Stomach (tissue), 9 donors: ENCODE data around the gene LCA5. TPM values are rescaled to one million over a fixed set of nuclear protein-coding genes. Genes with fewer than 3 reads are reported as not detected.
"Not testable (repeated sequence)": the region's sequence is repeated elsewhere in the genome, so short reads cannot be mapped to it uniquely, and the experiment has no call there.

Experiments
- DNase-seq, 2 donors: peaks; one replicate each; pipeline versions ENCODE4 v3.0.0 to v3.0.0-alpha.2; 2013 to 2019
- H3K27ac ChIP-seq, 5 donors: fragments of 200-600 bp in 4 of 5; sonication (generic) in 4 of 5; one replicate each; pipeline ENCODE4 v1.5.1; 2013 to 2019; ENCODE audit warnings: mild to moderate bottlenecking in 1 of 5, moderate library complexity in 1 of 5
- H3K27me3 ChIP-seq, 3 donors: fragments of 200-600 bp; sonication (generic); one replicate each; pipeline ENCODE4 v1.5.1; 2017 to 2019; ENCODE audit warnings: mixed run types in 1 of 3
- H3K36me3 ChIP-seq, 4 donors: fragments of 200-600 bp; sonication (generic); 1 replicate in 3 of 4; 2 replicates in 1 of 4; pipeline ENCODE4 v1.5.1; 2016 to 2019
- H3K4me1 ChIP-seq, 4 donors: fragments of 200-600 bp; sonication (generic); one replicate each; pipeline ENCODE4 v1.5.1; 2016 to 2019
- H3K4me3 ChIP-seq, 4 donors: fragments of 200-600 bp; sonication (generic) in 3 of 4; one replicate each; pipeline ENCODE4 v1.5.1; 2016 to 2019; ENCODE audit warnings: mild to moderate bottlenecking in 1 of 4
- H3K9me3 ChIP-seq, 4 donors: fragments of 200-600 bp; sonication (generic); one replicate each; pipeline ENCODE4 v1.5.1; 2016 to 2019
- EP300 ChIP-seq: sonication (generic); formaldehyde crosslinking; IDR thresholded peaks from one replicate; pipeline ENCODE4 v1.6.1; 2017; ENCODE audit warnings: antibody characterized with exemption
- POLR2A ChIP-seq, 4 donors: fragments of 450-650 bp; IDR thresholded peaks; one replicate each; pipeline ENCODE4 v1.6.1; 2016; ENCODE audit warnings: antibody characterized with exemption in 4 of 4, control low read depth in 2 of 4, mild to moderate bottlenecking in 1 of 4, moderate library complexity in 1 of 4
- POLR2AphosphoS5 ChIP-seq, 3 donors: sonication (generic); formaldehyde crosslinking; IDR thresholded peaks; one replicate each; pipeline ENCODE4 v1.6.1; 2016; ENCODE audit warnings: antibody characterized with exemption in 3 of 3
- WGBS, 5 donors: extraction: QIAGEN DNeasy Blood & Tissue Kit in 3 of 5; methylation state at CpG; one replicate each; pipeline versions ENCODE4 v1.1.5 to v1.1.7; 2013 to 2018; 5-methylcytosine and 5-hydroxymethylcytosine counted together
- intact Hi-C: fragments of 100-400 bp; cut with DNase I; formaldehyde crosslinking; loops from one replicate; pipeline ENCODE4 v1.15.1; 2023; ENCODE audit warnings: low total_unique reads
- polyA plus RNA-seq, 3 donors: library from polyadenylated mRNA; stranded (reverse); fragments of 200-250 nt; gene quantifications; one replicate each; pipeline ENCODE4 v1.2.3, GENCODE V29; 2013
- total RNA-seq, 5 donors: library from RNA; depleted of rRNA; stranded (reverse); fragments of >200 nt; gene quantifications; one replicate each; pipeline versions ENCODE4 v1.1.0 to v1.2.3, GENCODE V29; 2014 to 2016
- TF ChIP-seq, protein P1 (sequence below), 7 experiments: fragments of 450-650 bp in 4 of 7; fragments of 200-600 bp in 3 of 7; sonication (generic) in 3 of 7; IDR thresholded peaks; one replicate each; pipeline ENCODE4 v1.5.1; 2016 to 2019; ENCODE audit warnings: antibody characterized with exemption in 7 of 7, control low read depth in 2 of 7, mild to moderate bottlenecking in 1 of 7
- donor health status: healthy with polysubstance abuse.
- donor health status: Bipolar disorder and iron deficiency.
- donor health status: healthy.

LCA5 gene
- total and polyA plus RNA-seq, 8 donors = under 0.01 to 9.5 (median 1.3) TPM; not detected in 1

DNA sequence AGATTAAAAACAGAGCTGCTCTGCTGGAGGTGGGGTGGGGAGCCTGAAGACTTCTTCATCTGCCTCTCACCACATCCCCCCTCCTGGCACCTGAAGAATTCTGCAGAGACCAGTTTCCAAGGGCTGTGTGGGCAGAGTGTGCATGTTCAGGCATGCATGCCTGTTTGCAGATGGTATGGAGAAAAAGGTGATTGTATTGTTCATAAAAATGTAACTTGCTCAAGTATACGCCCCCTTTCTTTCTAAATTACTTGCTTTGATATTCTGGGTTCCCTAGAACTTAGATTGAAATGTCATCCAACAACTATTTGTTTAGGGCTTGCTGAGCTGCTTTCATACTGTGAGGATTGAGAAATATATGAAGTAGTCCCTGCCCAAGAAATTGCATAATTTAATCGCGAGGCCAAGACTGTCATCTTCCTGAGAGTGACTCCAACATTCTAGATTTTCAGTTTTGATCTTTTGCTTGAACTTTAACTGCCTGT is 83.6 kb downstream of the LCA5 start:
- TF ChIP-seq POLR2A (IDR thresholded peaks at IDR 0.05) = no peak
- TF ChIP-seq EP300 = no peak
- TF ChIP-seq, protein P1, sequence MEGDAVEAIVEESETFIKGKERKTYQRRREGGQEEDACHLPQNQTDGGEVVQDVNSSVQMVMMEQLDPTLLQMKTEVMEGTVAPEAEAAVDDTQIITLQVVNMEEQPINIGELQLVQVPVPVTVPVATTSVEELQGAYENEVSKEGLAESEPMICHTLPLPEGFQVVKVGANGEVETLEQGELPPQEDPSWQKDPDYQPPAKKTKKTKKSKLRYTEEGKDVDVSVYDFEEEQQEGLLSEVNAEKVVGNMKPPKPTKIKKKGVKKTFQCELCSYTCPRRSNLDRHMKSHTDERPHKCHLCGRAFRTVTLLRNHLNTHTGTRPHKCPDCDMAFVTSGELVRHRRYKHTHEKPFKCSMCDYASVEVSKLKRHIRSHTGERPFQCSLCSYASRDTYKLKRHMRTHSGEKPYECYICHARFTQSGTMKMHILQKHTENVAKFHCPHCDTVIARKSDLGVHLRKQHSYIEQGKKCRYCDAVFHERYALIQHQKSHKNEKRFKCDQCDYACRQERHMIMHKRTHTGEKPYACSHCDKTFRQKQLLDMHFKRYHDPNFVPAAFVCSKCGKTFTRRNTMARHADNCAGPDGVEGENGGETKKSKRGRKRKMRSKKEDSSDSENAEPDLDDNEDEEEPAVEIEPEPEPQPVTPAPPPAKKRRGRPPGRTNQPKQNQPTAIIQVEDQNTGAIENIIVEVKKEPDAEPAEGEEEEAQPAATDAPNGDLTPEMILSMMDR (IDR thresholded peaks at IDR 0.05) = no peak
- no peak for TF ChIP-seq POLR2AphosphoS5 (IDR thresholded peaks at IDR 0.05)
- 60 to 78% (median 72%) methylated on average over 3 of the region's 3 CpGs for WGBS, 5 donors
- intact Hi-C loops = no loop called here
- H3K4me1 ChIP-seq = no peaks in the 10 kb centered on the region
- H3K27me3 ChIP-seq = no peaks in the 10 kb centered on the region
- H3K4me3 ChIP-seq = no peak overlapping the region
- H3K36me3 ChIP-seq = no peaks in the 10 kb centered on the region
- H3K9me3 ChIP-seq = no peaks in the 10 kb centered on the region
- no peak overlapping the region for H3K27ac ChIP-seq
- DNase-seq = no peak

DNA sequence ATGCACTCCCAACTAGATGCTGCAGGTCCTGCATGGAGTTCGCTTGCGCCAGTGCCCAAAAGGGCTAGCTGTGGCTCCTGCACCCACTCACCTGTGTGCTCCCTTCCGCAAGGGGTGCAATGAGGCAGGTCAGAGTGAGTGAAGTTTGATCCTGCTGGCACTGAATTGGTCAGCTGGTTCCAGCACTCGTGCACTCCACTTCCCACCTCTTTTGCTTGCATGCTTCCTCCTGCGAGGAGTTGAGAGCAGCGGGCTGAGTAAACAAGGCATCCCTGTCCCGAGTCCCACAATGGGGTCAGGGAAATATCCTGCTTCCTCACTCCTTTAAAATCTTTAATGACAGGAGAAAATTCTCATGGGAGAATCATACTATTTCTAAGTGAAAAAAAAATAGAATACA is 86.2 kb downstream of the LCA5 start:
- intact Hi-C loops = no loop called here
- Histone ChIP-seq H3K9me3 (no peaks in the 10 kb centered on the region), H3K4me1 (no peaks in the 10 kb centered on the region), H3K36me3 (no peaks in the 10 kb centered on the region), H3K27me3 (no peaks in the 10 kb centered on the region), H3K4me3 (no peak overlapping the region), H3K27ac (no peak overlapping the region)
- DNase-seq = no peak
- no peak for TF ChIP-seq EP300
- TF ChIP-seq POLR2A (IDR thresholded peaks at IDR 0.05) = no peak
- TF ChIP-seq POLR2AphosphoS5 (IDR thresholded peaks at IDR 0.05) = no peak
- TF ChIP-seq, protein P1 (IDR thresholded peaks at IDR 0.05) = no peak
- 48 to 73% (median 71%) methylated on average over 4 to 7 of the region's 7 CpGs for WGBS, 5 donors

DNA sequence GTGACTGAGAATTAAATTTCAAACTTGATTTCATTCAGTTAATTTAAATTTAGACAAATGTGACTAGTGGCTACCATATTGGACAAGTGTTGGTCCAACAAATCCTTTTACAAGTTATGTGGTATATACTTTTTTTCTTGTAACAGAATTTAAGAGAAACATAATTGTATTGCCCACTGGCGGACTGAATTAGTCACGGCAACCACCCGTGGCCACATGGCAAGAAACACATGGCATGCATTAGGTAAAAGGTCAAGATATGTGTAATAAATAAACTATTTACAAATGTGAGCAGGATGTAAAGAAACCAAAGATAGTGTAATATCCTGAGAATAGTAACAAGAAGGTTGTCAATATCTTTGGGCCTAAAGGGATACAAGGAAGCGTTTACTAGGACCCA is 91.2 kb downstream of the LCA5 start:
- Histone ChIP-seq H3K4me1 (no peaks in the 10 kb centered on the region), H3K27ac (no peak overlapping the region), H3K4me3 (no peak overlapping the region), H3K9me3 (no peaks in the 10 kb centered on the region), H3K27me3 (no peaks in the 10 kb centered on the region), H3K36me3 (no peaks in the 10 kb centered on the region)
- WGBS, 5 donors = 80 to 90% (median 83%) methylated on average over 4 of the region's 4 CpGs
- intact Hi-C loops = no loop called here
- TF ChIP-seq EP300 (no peak), POLR2A (IDR thresholded peaks at IDR 0.05) (no peak), POLR2AphosphoS5 (IDR thresholded peaks at IDR 0.05) (no peak)
- TF ChIP-seq, protein P1 (IDR thresholded peaks at IDR 0.05) = no peak
- no peak for DNase-seq

DNA sequence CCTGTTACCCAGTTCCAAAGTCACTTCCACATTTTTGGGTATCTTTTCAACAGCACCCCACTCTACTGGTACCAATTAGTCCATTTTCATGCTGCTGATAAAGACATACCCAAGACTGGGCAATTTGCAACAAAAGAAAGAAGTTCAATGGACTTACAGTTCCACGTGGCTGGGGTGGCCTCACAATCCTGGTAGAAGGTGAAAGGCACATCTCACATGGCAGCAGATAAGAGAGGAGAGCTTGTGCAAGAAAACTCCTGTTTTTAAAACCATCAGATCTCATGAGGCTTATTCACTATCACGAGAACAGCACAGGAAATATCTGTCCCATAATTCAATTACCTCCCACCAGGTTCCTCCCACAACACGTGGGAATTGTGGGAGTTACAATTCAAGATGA is 93.4 kb downstream of the LCA5 start:
- H3K36me3 ChIP-seq, H3K27ac ChIP-seq, H3K9me3 ChIP-seq, H3K27me3 ChIP-seq, H3K4me3 ChIP-seq, H3K4me1 ChIP-seq, intact Hi-C loops, DNase-seq: not testable (repeated sequence)
- 62 to 78% (median 71%) methylated on average over 3 of the region's 3 CpGs for WGBS, 5 donors

DNA sequence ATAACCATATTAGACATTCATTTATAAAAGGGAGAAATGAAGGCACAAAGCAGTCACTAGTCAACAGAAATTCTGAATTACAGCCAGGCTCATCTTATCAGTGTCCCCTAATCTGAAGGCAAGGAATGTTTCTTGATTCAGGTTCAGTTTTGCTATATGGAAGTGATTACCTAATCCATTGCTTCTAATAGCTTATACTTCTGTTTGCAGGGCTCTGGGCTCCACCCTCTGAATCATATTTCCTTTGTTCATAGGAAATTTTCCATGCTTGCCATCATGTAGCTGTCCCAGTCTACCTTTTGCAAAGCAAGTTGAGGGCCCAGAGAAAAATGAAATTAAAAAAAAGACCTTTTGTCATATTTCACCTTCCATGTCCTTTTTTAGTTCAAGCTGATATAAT is 96.0 kb downstream of the LCA5 start:
- intact Hi-C loops = no loop called here
- Histone ChIP-seq H3K36me3 (no peaks in the 10 kb centered on the region), H3K27me3 (no peaks in the 10 kb centered on the region), H3K4me3 (no peak overlapping the region), H3K4me1 (no peaks in the 10 kb centered on the region), H3K9me3 (no peaks in the 10 kb centered on the region), H3K27ac (no peak overlapping the region)
- no peak for DNase-seq
- TF ChIP-seq POLR2A (IDR thresholded peaks at IDR 0.05) (no peak), EP300 (no peak), POLR2AphosphoS5 (IDR thresholded peaks at IDR 0.05) (no peak)
- TF ChIP-seq, protein P1 (IDR thresholded peaks at IDR 0.05) = no peak
